Measurements from ENCODE around the gene FBF1.

DNA sequence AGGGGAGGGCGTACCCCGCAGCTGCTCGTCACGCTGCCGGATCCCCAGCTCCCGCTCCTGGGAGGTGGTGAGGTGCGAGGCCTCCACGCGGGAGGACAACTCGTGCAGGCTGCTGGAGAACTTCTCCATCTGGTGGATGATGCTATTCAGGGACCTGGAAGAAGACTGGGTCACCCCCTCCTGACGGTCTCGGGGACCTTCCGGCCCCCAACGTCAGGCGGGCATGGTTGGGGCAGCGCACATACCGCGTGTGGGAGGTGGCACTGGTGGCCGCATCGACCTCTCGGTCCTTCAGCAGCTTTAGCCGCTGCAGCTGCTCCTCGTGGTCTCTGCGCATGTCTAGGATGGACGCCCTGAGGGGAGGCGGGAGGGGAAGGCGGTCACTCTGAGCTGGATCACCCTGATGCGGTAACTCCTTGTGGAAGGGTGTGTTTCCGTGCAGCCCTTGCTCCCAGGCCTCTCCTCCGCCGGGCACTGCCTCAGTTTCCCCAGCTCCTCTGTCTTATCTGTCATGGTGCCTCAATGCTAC lies 22.9 kb downstream of the FBF1 start:
- TF ChIP-seq POLR2A (IDR thresholded peaks at IDR 0.05; ENCODE audit: low read depth) = no peak
- no peak for TF ChIP-seq POLR2AphosphoS5 (IDR thresholded peaks at IDR 0.05)
- TF ChIP-seq, protein P1, sequence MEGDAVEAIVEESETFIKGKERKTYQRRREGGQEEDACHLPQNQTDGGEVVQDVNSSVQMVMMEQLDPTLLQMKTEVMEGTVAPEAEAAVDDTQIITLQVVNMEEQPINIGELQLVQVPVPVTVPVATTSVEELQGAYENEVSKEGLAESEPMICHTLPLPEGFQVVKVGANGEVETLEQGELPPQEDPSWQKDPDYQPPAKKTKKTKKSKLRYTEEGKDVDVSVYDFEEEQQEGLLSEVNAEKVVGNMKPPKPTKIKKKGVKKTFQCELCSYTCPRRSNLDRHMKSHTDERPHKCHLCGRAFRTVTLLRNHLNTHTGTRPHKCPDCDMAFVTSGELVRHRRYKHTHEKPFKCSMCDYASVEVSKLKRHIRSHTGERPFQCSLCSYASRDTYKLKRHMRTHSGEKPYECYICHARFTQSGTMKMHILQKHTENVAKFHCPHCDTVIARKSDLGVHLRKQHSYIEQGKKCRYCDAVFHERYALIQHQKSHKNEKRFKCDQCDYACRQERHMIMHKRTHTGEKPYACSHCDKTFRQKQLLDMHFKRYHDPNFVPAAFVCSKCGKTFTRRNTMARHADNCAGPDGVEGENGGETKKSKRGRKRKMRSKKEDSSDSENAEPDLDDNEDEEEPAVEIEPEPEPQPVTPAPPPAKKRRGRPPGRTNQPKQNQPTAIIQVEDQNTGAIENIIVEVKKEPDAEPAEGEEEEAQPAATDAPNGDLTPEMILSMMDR (IDR thresholded peaks at IDR 0.05) = no peak

All from esophagus muscularis mucosa (tissue), 3 donors.